Uterus (tissue), 2 donors: ENCODE measurements around the gene ATP11A.

Experiments used
- CTCF ChIP-seq, 4 experiments: fragments of 200-600 bp in 2 of 4; fragments of 450-650 bp in 2 of 4; sonication (generic) in 2 of 4; IDR thresholded peaks; one replicate each; pipeline ENCODE4 v1.5.1; 2016 to 2019; ENCODE audit warnings: antibody characterized with exemption in 4 of 4, mild to moderate bottlenecking in 2 of 4, moderate library complexity in 1 of 4
- POLR2A ChIP-seq, 2 donors: fragments of 450-650 bp; IDR thresholded peaks; one replicate each; pipeline ENCODE4 v1.6.1; 2016; ENCODE audit warnings: antibody characterized with exemption in 2 of 2, mild to moderate bottlenecking in 1 of 2, moderate library complexity in 1 of 2

GRCh38 chr13:112723771-112724170, 33.9 kb downstream of the ATP11A start:
- TF ChIP-seq CTCF (IDR thresholded peaks at IDR 0.05) (no peak), POLR2A (IDR thresholded peaks at IDR 0.05) (no peak)
